GM23248 (cell line): Measurements from ENCODE around the gene ZDHHC22. TPM values are rescaled to one million over a fixed set of nuclear protein-coding genes. Genes with fewer than 3 reads are reported as not detected.

Experiments used
- DNase-seq: peaks from one replicate; pipeline ENCODE4 v3.0.0-alpha.2; 2015
- H2AFZ ChIP-seq: fragments of 200-600 bp; sonication (generic); 2 replicates; pipeline ENCODE4 v1.6.1; 2016; ENCODE audit warnings: antibody characterized with exemption
- H3F3A ChIP-seq: fragments of 200-600 bp; sonication (generic); 2 replicates; pipeline ENCODE4 v1.6.1; 2016; ENCODE audit warnings: mild to moderate bottlenecking, antibody characterized with exemption, mixed run types; ENCODE audit not compliant: insufficient read depth
- H3K27ac ChIP-seq: fragments of 200-600 bp; sonication (generic); 2 replicates; pipeline ENCODE4 v1.5.1; 2016; ENCODE audit warnings: mild to moderate bottlenecking
- H3K27me3 ChIP-seq: fragments of 200-600 bp; sonication (generic); replicated peaks from 2 replicates; pipeline ENCODE4 v1.6.1; 2016; ENCODE audit warnings: mild to moderate bottlenecking; ENCODE audit not compliant: insufficient read depth
- H3K36me3 ChIP-seq: fragments of 200-600 bp; sonication (generic); 2 replicates; pipeline ENCODE4 v1.6.1; 2016; ENCODE audit warnings: low read depth, mild to moderate bottlenecking
- H3K4me1 ChIP-seq: fragments of 200-600 bp; sonication (generic); 2 replicates; pipeline ENCODE4 v1.6.1; 2016; ENCODE audit warnings: mild to moderate bottlenecking; ENCODE audit not compliant: insufficient read depth
- H3K4me2 ChIP-seq: fragments of 200-600 bp; sonication (generic); one replicate; pipeline ENCODE4 v1.6.1; 2016; ENCODE audit warnings: mild to moderate bottlenecking; ENCODE audit not compliant: unreplicated experiment
- H3K4me3 ChIP-seq: fragments of 200-600 bp; sonication (generic); 2 replicates; pipeline ENCODE4 v1.5.1; 2016; ENCODE audit warnings: mild to moderate bottlenecking
- H3K79me2 ChIP-seq: fragments of 200-600 bp; sonication (generic); 2 replicates; pipeline ENCODE4 v1.6.1; 2016; ENCODE audit warnings: mild to moderate bottlenecking; ENCODE audit not compliant: insufficient read depth
- H3K9ac ChIP-seq: fragments of 200-600 bp; sonication (generic); 2 replicates; pipeline ENCODE4 v1.6.1; 2016; ENCODE audit warnings: mild to moderate bottlenecking
- H3K9me2 ChIP-seq: fragments of 200-600 bp; sonication (generic); 2 replicates; pipeline ENCODE4 v1.6.1; 2016; ENCODE audit warnings: mixed run types, mild to moderate bottlenecking, moderate library complexity; ENCODE audit not compliant: insufficient read depth
- H3K9me3 ChIP-seq: fragments of 200-600 bp; sonication (generic); one replicate; pipeline ENCODE4 v1.6.1; 2017; ENCODE audit warnings: low read depth
- H4K20me1 ChIP-seq: fragments of 200-600 bp; sonication (generic); 2 replicates; pipeline ENCODE4 v1.6.0; 2016; ENCODE audit not compliant: insufficient read depth
- EZH2 ChIP-seq: fragments of 200-600 bp; sonication (generic); IDR thresholded peaks from 2 replicates; pipeline ENCODE4 v1.6.1; 2018; ENCODE audit warnings: antibody characterized with exemption, mild to moderate bottlenecking; ENCODE audit not compliant: insufficient read depth, poor library complexity, severe bottlenecking
- EZH2phosphoT487 ChIP-seq: fragments of 200-600 bp; sonication (generic); IDR thresholded peaks from 2 replicates; pipeline ENCODE4 v1.6.1; 2018; ENCODE audit warnings: antibody characterized with exemption, moderate library complexity, mild to moderate bottlenecking, low read depth; ENCODE audit not compliant: insufficient read depth
- WGBS, 2 experiments: methylation state at CpG; one replicate each; pipeline ENCODE4 v1.1.6; 2015 to 2017; ENCODE audit warnings: low lambda C conversion rate in 2 of 2, low coverage in 1 of 2; ENCODE audit errors: missing lambda C conversion rate in 2 of 2; 5-methylcytosine and 5-hydroxymethylcytosine counted together
- in situ Hi-C: fragments of 300-500 bp; cut with MboI; formaldehyde crosslinking; loops from 2 replicates; pipeline ENCODE4 v1.15.0; 2020
- polyA plus RNA-seq: library from polyadenylated mRNA; unstranded; fragments of >200 nt; fragmentation: Nextera tagmentation; extraction: Ambion mirVana; gene quantifications from 2 replicates; pipeline ENCODE4 v1.2.1, GENCODE V29; 2016
- total RNA-seq: library from RNA; depleted of rRNA; stranded (reverse); fragments of >200 nt; shearing (Covaris generic); gene quantifications from 2 replicates; pipeline ENCODE4 v1.2.3, GENCODE V29; 2014; rRNA removed

Gene ZDHHC22
- total and polyA plus RNA-seq, 2 experiments from 2014 or later, result not detected

GRCh38 chr14:77082356-77082755 is 59.2 kb downstream of the ZDHHC22 start:
- Histone ChIP-seq H3K36me3 (no peaks in the 10 kb centered on the region), H3K4me3 (no peak overlapping the region), H3K27ac (no peak overlapping the region), H3K9me3 (no peaks in the 10 kb centered on the region), H3K79me2 (no peaks in the 10 kb centered on the region), H3K9ac (no peak overlapping the region), H3K27me3 (no peaks in the 10 kb centered on the region; the same call in 1 of the 2 replicates), H3K4me1 (no peaks in the 10 kb centered on the region), H4K20me1 (no peaks in the 10 kb centered on the region), H3F3A (no peaks in the 10 kb centered on the region), H3K9me2 (no peaks in the 10 kb centered on the region), H2AFZ (no peak overlapping the region), H3K4me2 (no peak overlapping the region)
- DNase-seq, result no peak
- 82 to 84% methylated on average over 3 of the region's 3 CpGs for WGBS, 2 experiments
- in situ Hi-C loops, result loop anchor here (25.0 kb wide), 1 partner anchor 370 kb away; no protein-coding TSS in a partner anchor
- TF ChIP-seq EZH2phosphoT487, result no peak
- no peak for TF ChIP-seq EZH2

Other genes with a start within 250 kb of the ZDHHC22 start
- gene IRF2BPL, start 113.1 kb downstream of the ZDHHC22 start, total RNA-seq, result 43.4 and 51.0 TPM in 2 replicates
- gene IRF2BPL, start 113.1 kb downstream of the ZDHHC22 start, polyA plus RNA-seq, result 4.8 and 4.9 TPM in 2 replicates
- gene CIPC, start 43.5 kb downstream of the ZDHHC22 start, total RNA-seq, result 10.8 and 14.4 TPM in 2 replicates
- gene CIPC, start 43.5 kb downstream of the ZDHHC22 start, polyA plus RNA-seq, result 5.5 and 5.6 TPM in 2 replicates
- not detected in 2 replicates for gene TMEM63C, start 40.0 kb upstream of the ZDHHC22 start, total RNA-seq
- not detected in 2 replicates for gene TMEM63C, start 40.0 kb upstream of the ZDHHC22 start, polyA plus RNA-seq
- not detected in 2 replicates for gene NGB, start 129.4 kb upstream of the ZDHHC22 start, total RNA-seq
- not detected in 2 replicates for gene NGB, start 129.4 kb upstream of the ZDHHC22 start, polyA plus RNA-seq
- gene POMT2, start 179.1 kb upstream of the ZDHHC22 start, total RNA-seq, result 21.0 and 28.3 TPM in 2 replicates
- 18.0 and 20.7 TPM in 2 replicates for gene POMT2, start 179.1 kb upstream of the ZDHHC22 start, polyA plus RNA-seq
- gene GSTZ1, start 179.2 kb upstream of the ZDHHC22 start, total RNA-seq, result 26.1 and 26.2 TPM in 2 replicates
- gene GSTZ1, start 179.2 kb upstream of the ZDHHC22 start, polyA plus RNA-seq, result 9.7 and 14.9 TPM in 2 replicates
- 7.5 and 7.7 TPM in 2 replicates for gene TMED8, start 235.3 kb upstream of the ZDHHC22 start, total RNA-seq
- gene TMED8, start 235.3 kb upstream of the ZDHHC22 start, polyA plus RNA-seq, result 3.1 and 3.2 TPM in 2 replicates
- gene SAMD15, start 235.6 kb upstream of the ZDHHC22 start, total RNA-seq, result 1.4 and 2.8 TPM in 2 replicates
- 0.95 and 1.3 TPM in 2 replicates for gene SAMD15, start 235.6 kb upstream of the ZDHHC22 start, polyA plus RNA-seq